Lower leg skin (tissue), 4 donors: ENCODE data around the gene MYH9. TPM values are rescaled to one million over a fixed set of nuclear protein-coding genes. Genes with fewer than 3 reads are reported as not detected.

Experiments
- DNase-seq, 2 donors: peaks; one replicate each; pipeline ENCODE4 v3.0.0-alpha.2; 2019; ENCODE audit warnings: low spot score in 2 of 2
- H3K4me3 ChIP-seq: fragments of 200-600 bp; sonication (generic); 2 replicates; pipeline ENCODE4 v1.5.1; 2017; ENCODE audit warnings: mild to moderate bottlenecking, low read depth; ENCODE audit not compliant: poor library complexity, severe bottlenecking
- POLR2A ChIP-seq, 2 donors: fragments of 450-650 bp; IDR thresholded peaks; one replicate each; pipeline ENCODE4 v1.6.1; 2016 to 2017; ENCODE audit warnings: antibody characterized with exemption in 2 of 2, mild to moderate bottlenecking in 1 of 2, moderate library complexity in 1 of 2
- WGBS, 2 donors: methylation state at CpG; one replicate each; pipeline ENCODE4 v1.1.5; 2018; 5-methylcytosine and 5-hydroxymethylcytosine counted together
- intact Hi-C: fragments of 100-400 bp; cut with DNase I; formaldehyde crosslinking; loops from one replicate; pipeline ENCODE4 v1.15.0; 2023; ENCODE audit warnings: low total_unique reads
- total RNA-seq, 4 donors: library from RNA; depleted of rRNA; stranded (reverse); fragments of >200 nt; gene quantifications; one replicate each; pipeline ENCODE4 v1.1.0, GENCODE V29; 2016
- TF ChIP-seq, protein P1 (sequence below), 3 donors: fragments of 450-650 bp; IDR thresholded peaks; one replicate each; pipeline ENCODE4 v1.5.1; 2016; ENCODE audit warnings: antibody characterized with exemption in 3 of 3, mild to moderate bottlenecking in 3 of 3, moderate library complexity in 2 of 3

Gene MYH9
- total RNA-seq, 4 donors from 2014 or later = 258 to 335 (median 307) TPM

DNA sequence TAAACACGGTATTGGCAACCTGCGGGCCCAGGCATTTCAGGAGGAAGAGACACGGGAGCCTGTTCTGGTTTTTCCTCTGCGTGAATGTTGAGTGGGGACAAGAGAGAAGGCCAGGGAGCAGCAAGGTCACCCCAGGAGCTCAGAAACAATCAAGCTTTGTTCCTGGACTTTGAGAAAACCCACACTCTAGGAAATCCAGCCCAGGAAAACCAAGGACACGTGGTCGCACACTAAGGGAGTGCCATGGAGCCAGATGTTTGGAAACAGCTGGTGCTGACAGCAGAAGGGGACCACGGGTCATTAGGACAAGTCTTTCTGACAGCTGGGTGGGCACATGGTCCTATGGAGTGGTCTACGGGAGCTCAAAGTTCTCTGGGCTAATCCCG lies 44.1 kb downstream of the MYH9 start:
- intact Hi-C loops = no loop called here
- no peak overlapping the region for H3K4me3 ChIP-seq
- DNase-seq = no peak
- 55 to 61% methylated on average over 9 of the region's 9 CpGs for WGBS, 2 donors
- no peak for TF ChIP-seq POLR2A (IDR thresholded peaks at IDR 0.05)

DNA sequence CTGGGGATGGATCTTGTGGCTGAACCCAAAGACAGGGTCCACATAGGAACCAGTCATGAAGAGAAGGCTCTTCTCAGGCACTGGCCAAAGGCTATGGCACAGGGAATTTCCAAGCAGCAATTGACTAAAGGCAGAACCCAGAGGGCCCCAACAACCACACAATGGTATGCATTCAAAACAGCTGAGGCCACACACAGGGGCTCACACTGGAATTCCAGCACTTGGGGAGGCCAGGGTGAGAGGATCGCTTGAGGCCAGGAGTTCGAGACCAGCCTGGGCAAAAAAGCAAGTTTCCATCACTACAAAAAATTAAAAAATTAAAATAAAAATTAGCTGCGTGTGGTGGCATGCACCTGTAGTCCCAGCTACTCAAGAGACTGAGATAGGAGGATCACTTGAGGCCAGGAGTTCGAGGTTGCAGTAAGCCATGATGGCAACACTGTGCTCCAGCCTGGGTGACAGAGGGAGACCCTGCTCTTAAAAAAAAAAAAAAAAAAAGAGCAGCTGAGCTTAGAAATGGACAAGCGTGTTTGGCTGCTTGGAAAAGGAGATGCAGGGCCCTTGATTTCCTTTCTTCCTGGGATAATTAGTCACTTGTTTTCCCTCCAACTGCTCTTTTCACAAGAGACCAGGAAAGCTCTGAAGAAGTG lies 44.6 kb downstream of the MYH9 start:
- intact Hi-C loops = no loop called here
- TF ChIP-seq POLR2A (IDR thresholded peaks at IDR 0.05) = no peak
- TF ChIP-seq, protein P1, sequence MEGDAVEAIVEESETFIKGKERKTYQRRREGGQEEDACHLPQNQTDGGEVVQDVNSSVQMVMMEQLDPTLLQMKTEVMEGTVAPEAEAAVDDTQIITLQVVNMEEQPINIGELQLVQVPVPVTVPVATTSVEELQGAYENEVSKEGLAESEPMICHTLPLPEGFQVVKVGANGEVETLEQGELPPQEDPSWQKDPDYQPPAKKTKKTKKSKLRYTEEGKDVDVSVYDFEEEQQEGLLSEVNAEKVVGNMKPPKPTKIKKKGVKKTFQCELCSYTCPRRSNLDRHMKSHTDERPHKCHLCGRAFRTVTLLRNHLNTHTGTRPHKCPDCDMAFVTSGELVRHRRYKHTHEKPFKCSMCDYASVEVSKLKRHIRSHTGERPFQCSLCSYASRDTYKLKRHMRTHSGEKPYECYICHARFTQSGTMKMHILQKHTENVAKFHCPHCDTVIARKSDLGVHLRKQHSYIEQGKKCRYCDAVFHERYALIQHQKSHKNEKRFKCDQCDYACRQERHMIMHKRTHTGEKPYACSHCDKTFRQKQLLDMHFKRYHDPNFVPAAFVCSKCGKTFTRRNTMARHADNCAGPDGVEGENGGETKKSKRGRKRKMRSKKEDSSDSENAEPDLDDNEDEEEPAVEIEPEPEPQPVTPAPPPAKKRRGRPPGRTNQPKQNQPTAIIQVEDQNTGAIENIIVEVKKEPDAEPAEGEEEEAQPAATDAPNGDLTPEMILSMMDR (IDR thresholded peaks at IDR 0.05) = no peak
- no peak for DNase-seq
- WGBS, 2 donors = 80 to 81% methylated on average over 5 of the region's 5 CpGs
- no peak overlapping the region for H3K4me3 ChIP-seq

DNA sequence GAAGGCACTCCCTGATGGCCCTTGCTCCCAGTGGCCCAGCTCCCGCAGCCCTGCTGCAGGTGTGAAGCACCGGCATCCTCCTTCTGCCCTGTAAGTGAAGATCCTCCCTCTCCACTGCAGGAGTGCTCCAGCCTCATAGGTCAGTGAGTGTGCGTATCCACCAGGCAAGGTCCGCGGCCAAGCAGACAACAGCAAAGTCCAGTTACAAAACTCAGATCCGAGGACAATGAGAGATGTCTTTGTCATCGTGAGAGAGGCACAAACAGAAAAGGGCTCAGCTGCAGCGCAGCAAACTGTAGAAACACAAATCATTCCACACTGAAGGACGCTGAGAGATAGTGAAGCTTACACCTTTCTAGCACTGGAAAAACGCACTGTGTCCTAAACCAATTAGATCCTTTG lies 46.1 kb downstream of the MYH9 start:
- intact Hi-C loops = no loop called here
- no peak for DNase-seq
- no peak for TF ChIP-seq POLR2A (IDR thresholded peaks at IDR 0.05)
- TF ChIP-seq, protein P1 (IDR thresholded peaks at IDR 0.05) = no peak
- 87 to 93% methylated on average over 10 of the region's 10 CpGs for WGBS, 2 donors
- H3K4me3 ChIP-seq = no peak overlapping the region

DNA sequence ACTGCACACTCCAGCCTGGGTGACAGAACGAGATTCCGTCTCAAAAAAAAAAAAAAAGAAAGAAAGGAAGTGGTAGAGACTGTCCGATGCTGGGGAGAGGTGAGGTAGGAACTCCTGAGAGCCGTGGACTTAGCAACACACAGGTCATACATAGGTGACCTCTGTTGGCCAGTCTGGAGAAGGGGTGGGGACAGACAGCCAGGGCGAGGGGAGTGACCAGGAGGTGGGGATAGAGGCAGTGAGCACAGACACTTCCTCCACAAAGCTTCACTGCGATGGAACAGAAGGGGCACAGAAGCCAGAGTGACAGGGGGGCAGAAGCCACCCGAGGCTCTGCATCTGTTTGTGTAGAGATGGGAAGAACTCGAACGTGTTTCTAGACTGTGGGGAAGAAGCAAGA lies 47.1 kb downstream of the MYH9 start:
- intact Hi-C loops = no loop called here
- WGBS, 2 donors = 61 to 71% methylated on average over 9 of the region's 9 CpGs
- H3K4me3 ChIP-seq = no peak overlapping the region
- TF ChIP-seq POLR2A (IDR thresholded peaks at IDR 0.05) = no peak
- TF ChIP-seq, protein P1 (IDR thresholded peaks at IDR 0.05) = no peak
- DNase-seq = no peak

DNA sequence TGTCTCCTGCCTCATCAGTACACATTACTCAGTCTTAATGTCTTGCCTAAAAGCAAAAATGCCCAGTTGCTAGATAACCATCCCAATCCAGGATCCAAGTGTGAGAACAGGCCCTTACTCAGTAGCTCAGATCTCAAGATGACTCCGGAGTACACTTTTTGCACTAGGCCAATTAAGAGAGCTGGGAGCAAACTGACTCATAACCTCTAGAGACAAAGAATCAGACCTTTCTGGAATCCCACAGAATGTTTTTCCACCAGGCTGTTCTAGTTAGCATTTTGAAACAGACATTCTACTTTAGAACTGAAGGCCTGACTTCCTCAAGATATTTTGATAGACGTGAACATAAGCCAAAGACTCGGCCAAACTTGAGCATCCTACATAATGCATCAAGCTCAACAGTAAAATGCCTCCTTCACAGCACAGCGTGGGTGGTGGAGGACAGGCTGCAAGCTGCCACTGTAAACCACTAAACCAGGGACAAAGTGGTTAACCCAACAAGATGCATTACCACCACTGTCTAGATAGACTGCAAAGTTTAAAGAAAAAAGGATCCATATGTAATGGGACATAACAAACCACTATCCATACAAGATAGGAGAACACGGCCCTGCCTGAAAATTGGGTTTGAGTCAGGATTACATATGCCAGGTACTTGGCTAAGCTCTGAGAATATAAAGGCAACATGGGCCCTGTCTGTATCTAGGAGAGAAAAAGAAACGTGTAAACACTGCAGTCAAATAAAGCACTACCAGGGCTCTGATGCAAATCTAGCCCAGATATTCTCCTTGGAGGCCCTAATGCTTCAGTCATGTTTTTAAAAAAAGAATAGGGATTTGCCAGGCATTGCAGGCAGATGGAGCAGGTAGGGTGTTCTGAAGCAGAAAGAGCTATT lies 48.3 kb downstream of the MYH9 start:
- 45 to 46% methylated on average over 6 of the region's 6 CpGs for WGBS, 2 donors
- no peak overlapping the region for H3K4me3 ChIP-seq
- no peak for TF ChIP-seq POLR2A (IDR thresholded peaks at IDR 0.05)
- TF ChIP-seq, protein P1 (IDR thresholded peaks at IDR 0.05) = no peak
- intact Hi-C loops = loop anchor here (10.0 kb wide), 1 partner anchor 45 kb away; the partner anchor contains the start of gene MYH9
- no peak for DNase-seq
